Measurements from ENCODE around the gene RSBN1L. TPM values are rescaled to one million over a fixed set of nuclear protein-coding genes. Genes with fewer than 3 reads are reported as not detected.

The RSBN1L gene
- polyA plus RNA-seq, 1 of the 3 experiments (the other 2 are of a cell fraction), result 6.5 TPM

- H3K4me3 ChIP-seq (ENCODE audit: low read depth in 2 of 2, low read length in 1 of 2), result no peak overlapping the region; a peak in 1 of 4 replicates
- peaks cover 3% of the 10 kb centered on the region; the same call in 1 of the 2 replicates for H3K79me2 ChIP-seq (ENCODE audit: insufficient read depth)
- peaks cover 3 to 47% of the 10 kb centered on the region in 2 experiments for H3K36me3 ChIP-seq (replicated peaks in 1 of 2; ENCODE audit: control insufficient read depth in 1 of 2, insufficient read depth in 2 of 2, low read length in 1 of 2)
- H3F3A ChIP-seq (replicated peaks; ENCODE audit: insufficient read depth), result peaks cover 43% of the 10 kb centered on the region
- no peak overlapping the region for H3K9ac ChIP-seq
- no peaks in the 10 kb centered on the region for H3K9me3 ChIP-seq
- ChIA-PET POLR2A (interaction anchor here (1.5 kb wide), 1 partner anchor 105 kb away, joined by 3 read pairs; no protein-coding TSS in a partner anchor), CTCF (interaction anchor here (0.6 to 15.2 kb wide), 94 partner anchors 8 to 839 kb away, joined by 3 to 392 read pairs (median 4); partner anchors contain the start of genes PHTF2, RSBN1L and TMEM60)
- TF ChIP-seq YY1 (IDR thresholded peaks at IDR 0.05; ENCODE audit: low read depth), result no peak
- no peak for TF ChIP-seq TEAD4 (IDR thresholded peaks at IDR 0.05; ENCODE audit: borderline replicate concordance, insufficient read depth)
- TF ChIP-seq MXI1 (IDR thresholded peaks at IDR 0.05; ENCODE audit: low read depth, low read length), result no peak
- no peak for TF ChIP-seq NFIC (IDR thresholded peaks at IDR 0.05; ENCODE audit: borderline replicate concordance)
- no peak for TF ChIP-seq FOXM1 (IDR thresholded peaks at IDR 0.05; ENCODE audit: low read depth)
- no peak for TF ChIP-seq TCF12 (IDR thresholded peaks at IDR 0.05)
- peak; percentile 79 for TF ChIP-seq PBX3 (IDR thresholded peaks at IDR 0.05)
- TF ChIP-seq RXRA (IDR thresholded peaks at IDR 0.05; ENCODE audit: borderline replicate concordance, low read depth), result no peak
- TF ChIP-seq POLR2AphosphoS5 (IDR thresholded peaks at IDR 0.05; ENCODE audit: low read depth, low read length), result no peak
- peak; percentile 73 for TF ChIP-seq RAD21 (IDR thresholded peaks at IDR 0.05; ENCODE audit: low read length)
- no peak for TF ChIP-seq USF2 (IDR thresholded peaks at IDR 0.05; ENCODE audit: borderline replicate concordance, low read depth, low read length)
- TF ChIP-seq SMC3 (IDR thresholded peaks at IDR 0.05; ENCODE audit: low read depth, low read length), result peak; percentile 50
- no peak for TF ChIP-seq FOXJ3 (CRISPR knock-in tag; IDR thresholded peaks at IDR 0.05)
- TF ChIP-seq NRF1 (IDR thresholded peaks at IDR 0.05; ENCODE audit: low read depth, low read length), result no peak
- no peak for TF ChIP-seq MAX (IDR thresholded peaks at IDR 0.05; ENCODE audit: low read depth)
- TF ChIP-seq MEF2A (IDR thresholded peaks at IDR 0.05; ENCODE audit: borderline replicate concordance, low read depth), result no peak
- TF ChIP-seq REST (IDR thresholded peaks at IDR 0.05; ENCODE audit: low read depth, low read length), result no peak
- no peak for TF ChIP-seq JUND (IDR thresholded peaks at IDR 0.05)
- no peak for TF ChIP-seq CHD2 (IDR thresholded peaks at IDR 0.05; ENCODE audit: low read length, partially characterized antibody)
- peak; percentile 97 for TF ChIP-seq CTCF (IDR thresholded peaks at IDR 0.05)
- TF ChIP-seq FOSL2 (IDR thresholded peaks at IDR 0.05; ENCODE audit: borderline replicate concordance, low read depth), result no peak
- no peak for TF ChIP-seq EZH2phosphoT487 (IDR thresholded peaks at IDR 0.05; ENCODE audit: borderline replicate concordance, low read depth)
- no peak for TF ChIP-seq IRF3 (IDR thresholded peaks at IDR 0.05; ENCODE audit: low read depth, low read length)
- H3K4me2 ChIP-seq, result no peak overlapping the region
- no peaks in the 10 kb centered on the region for H3K27me3 ChIP-seq (ENCODE audit: insufficient read depth)
- no peaks in the 10 kb centered on the region for H3K9me2 ChIP-seq
- 31% methylated on average over 3 of the region's 3 CpGs for WGBS (ENCODE audit: low lambda C conversion rate)
- no peaks in the 10 kb centered on the region for H4K20me1 ChIP-seq (ENCODE audit: insufficient read depth)
- H3K4me1 ChIP-seq (ENCODE audit: control insufficient read depth in 1 of 2, insufficient read depth in 2 of 2, low read depth in 1 of 2, low read length in 1 of 2), result peaks cover 0 to 7% of the 10 kb centered on the region in 2 experiments; a peak in 1 of 4 replicates
- no peak overlapping the region for H3K27ac ChIP-seq (ENCODE audit: low read depth in 2 of 2, low read length in 1 of 2)
- peak; percentile 61 for DNase-seq
- no peak overlapping the region for H2AFZ ChIP-seq (ENCODE audit: low read depth)
Measured at GRCh38 chr7:77651575-77652162, 44.6 kb upstream of the RSBN1L start.
